Liver (tissue), 9 donors: ENCODE results near the gene CDC27. TPM values are rescaled to one million over a fixed set of nuclear protein-coding genes. Genes with fewer than 3 reads are reported as not detected.

Experiments used
- DNase-seq: peaks from one replicate; pipeline ENCODE4 v3.0.0-alpha.2; 2017; ENCODE audit warnings: low spot score
- H3K27ac ChIP-seq, 2 donors: one replicate each; pipeline ENCODE4 v1.7.0; 2013; ENCODE audit warnings: inconsistent platforms in 2 of 2, low read length in 2 of 2, control low read depth in 1 of 2, low read depth in 1 of 2, mild to moderate bottlenecking in 1 of 2
- H3K27me3 ChIP-seq, 4 donors: one replicate each; pipeline versions ENCODE4 v1.6.1 to v1.7.0; 2013; ENCODE audit warnings: low read length in 3 of 4, inconsistent platforms in 1 of 4, mild to moderate bottlenecking in 1 of 4, moderate library complexity in 1 of 4; ENCODE audit not compliant: control insufficient read depth in 4 of 4, insufficient read depth in 4 of 4
- H3K36me3 ChIP-seq, 4 donors: one replicate each; pipeline versions ENCODE4 v1.6.1 to v1.7.0; 2013; ENCODE audit warnings: low read length in 3 of 4, mild to moderate bottlenecking in 3 of 4, low read depth in 1 of 4, moderate library complexity in 1 of 4; ENCODE audit not compliant: control insufficient read depth in 4 of 4, insufficient read depth in 3 of 4
- H3K4me1 ChIP-seq, 4 donors: one replicate each; pipeline versions ENCODE4 v1.6.1 to v1.7.0; 2013; ENCODE audit warnings: low read length in 3 of 4, mild to moderate bottlenecking in 3 of 4, moderate library complexity in 1 of 4; ENCODE audit not compliant: control insufficient read depth in 4 of 4, insufficient read depth in 4 of 4
- H3K4me3 ChIP-seq, 3 donors: one replicate each; pipeline versions ENCODE4 v1.6.1 to v1.7.0; 2013; ENCODE audit warnings: low read length in 3 of 3, control low read depth in 1 of 3, low read depth in 1 of 3, mild to moderate bottlenecking in 1 of 3
- H3K9ac ChIP-seq, 2 donors: one replicate each; pipeline ENCODE4 v1.7.0; 2013; ENCODE audit warnings: low read length in 2 of 2, mild to moderate bottlenecking in 2 of 2, moderate library complexity in 2 of 2, control low read depth in 1 of 2, low read depth in 1 of 2
- H3K9me3 ChIP-seq, 4 donors: one replicate each; pipeline versions ENCODE4 v1.6.1 to v1.7.0; 2013; ENCODE audit warnings: low read length in 3 of 4; ENCODE audit not compliant: control insufficient read depth in 4 of 4
- ATF3 ChIP-seq: IDR thresholded peaks from 2 replicates; pipeline ENCODE4 v1.6.1; 2016; ENCODE audit warnings: antibody characterized with exemption
- CTCF ChIP-seq: fragments of 150-350 bp; IDR thresholded peaks from 2 replicates; pipeline ENCODE4 v1.5.1; 2017; ENCODE audit warnings: improper control_type of control experiment, low read depth, low read length; ENCODE audit not compliant: missing input control
- EGR1 ChIP-seq, 2 donors: IDR thresholded peaks; 2 replicates each; pipeline ENCODE4 v1.6.1; 2016 to 2018; ENCODE audit warnings: antibody characterized with exemption in 2 of 2, low read depth in 2 of 2
- FOXA1 ChIP-seq: IDR thresholded peaks from 2 replicates; pipeline ENCODE4 v1.6.1; 2016; ENCODE audit warnings: antibody characterized with exemption
- FOXA2 ChIP-seq: IDR thresholded peaks from 2 replicates; pipeline ENCODE4 v1.6.1; 2016; ENCODE audit warnings: antibody characterized with exemption
- GABPA ChIP-seq, 2 donors: IDR thresholded peaks in 1 of 2; conservative IDR thresholded peaks in 1 of 2; 2 replicates each; pipeline ENCODE4 v1.6.1; 2016; ENCODE audit warnings: antibody characterized with exemption in 2 of 2, mild to moderate bottlenecking in 1 of 2, moderate library complexity in 1 of 2
- HNF4A ChIP-seq, 2 donors: conservative IDR thresholded peaks; 2 replicates each; pipeline ENCODE4 v1.6.1; 2016; ENCODE audit warnings: antibody characterized with exemption in 2 of 2, mild to moderate bottlenecking in 2 of 2
- HNF4G ChIP-seq: IDR thresholded peaks from 2 replicates; pipeline ENCODE4 v1.6.1; 2016; ENCODE audit warnings: antibody characterized with exemption
- JUND ChIP-seq, 2 donors: IDR thresholded peaks; 2 replicates each; pipeline ENCODE4 v1.6.1; 2016; ENCODE audit warnings: antibody characterized with exemption in 2 of 2
- MAX ChIP-seq: IDR thresholded peaks from 2 replicates; pipeline ENCODE4 v1.6.1; 2016; ENCODE audit warnings: antibody characterized with exemption
- NR2F2 ChIP-seq: IDR thresholded peaks from 2 replicates; pipeline ENCODE4 v1.6.1; 2016; ENCODE audit warnings: antibody characterized with exemption
- RAD21 ChIP-seq, 2 donors: IDR thresholded peaks; 2 replicates each; pipeline ENCODE4 v1.6.1; 2016; ENCODE audit warnings: antibody characterized with exemption in 2 of 2, mild to moderate bottlenecking in 2 of 2
- REST ChIP-seq: IDR thresholded peaks from 2 replicates; pipeline ENCODE4 v1.6.1; 2016; ENCODE audit warnings: antibody characterized with exemption, mild to moderate bottlenecking
- RXRA ChIP-seq, 2 donors: IDR thresholded peaks; 2 replicates each; pipeline ENCODE4 v1.6.1; 2017 to 2018; ENCODE audit warnings: antibody characterized with exemption in 2 of 2, mild to moderate bottlenecking in 1 of 2
- SP1 ChIP-seq: IDR thresholded peaks from 2 replicates; pipeline ENCODE4 v1.6.1; 2018; ENCODE audit warnings: antibody characterized with exemption, mild to moderate bottlenecking
- TAF1 ChIP-seq: conservative IDR thresholded peaks from 2 replicates; pipeline ENCODE4 v1.6.1; 2016; ENCODE audit warnings: antibody characterized with exemption, mild to moderate bottlenecking
- YY1 ChIP-seq: IDR thresholded peaks from 2 replicates; pipeline ENCODE4 v1.6.1; 2016; ENCODE audit warnings: antibody characterized with exemption, mild to moderate bottlenecking
- ZBTB33 ChIP-seq: IDR thresholded peaks from 2 replicates; pipeline ENCODE4 v1.6.1; 2016; ENCODE audit warnings: antibody characterized with exemption
- WGBS: extraction: QIAGEN DNeasy Blood & Tissue Kit; methylation state at CpG from one replicate; pipeline ENCODE4 v1.1.7; 2013; 5-methylcytosine and 5-hydroxymethylcytosine counted together
- polyA plus RNA-seq, 2 donors: library from polyadenylated mRNA; stranded (reverse) in 1 of 2; unstranded in 1 of 2; fragments of 200-250 nt in 1 of 2; fragments of >200 nt in 1 of 2; fragmentation: Nextera tagmentation in 1 of 2; extraction: Ambion mirVana in 1 of 2; gene quantifications; one replicate each; pipeline versions ENCODE4 v1.2.1 to v1.2.3, GENCODE V29; 2013 to 2015
- total RNA-seq, 2 donors: library from RNA; depleted of rRNA; stranded (reverse); fragments of >200 nt; gene quantifications; one replicate each; pipeline ENCODE4 v1.2.3, GENCODE V29; 2014
- donor health status: healthy.
- donor health status: healthy.
- donor health status: healthy.
- donor health status: healthy.
- donor health status: healthy.

Gene CDC27
- total and polyA plus RNA-seq, 4 donors: 16.8 to 148 (median 27.1) TPM

- no peak for TF ChIP-seq FOXA1
- TF ChIP-seq ZBTB33: peak; percentile 25
- no peak for TF ChIP-seq ATF3
- Histone ChIP-seq H3K4me1 (peaks cover 0 to 19% (median 11%) of the 10 kb centered on the region in 4 donors), H3K4me3 (peak overlapping the region in 2 of 3 donors; percentile 40 to 78), H3K27me3 (no peaks in the 10 kb centered on the region), H3K9me3 (no peaks in the 10 kb centered on the region), H3K9ac (peak overlapping the region in 1 of 2 donors; percentile 5), H3K36me3 (no peaks in the 10 kb centered on the region), H3K27ac (peak overlapping the region; percentile 73 to 81)
- 34% methylated on average over 3 of the region's 3 CpGs for WGBS
- no peak for DNase-seq
Observed at GRCh38 chr17:47231334-47231733, 42.2 kb upstream of the CDC27 start.

GRCh38 chr17:47230864-47231263 lies 41.8 kb upstream of the CDC27 start:
- peak overlapping the region; percentile 38 to 78 (median 40) for H3K4me3 ChIP-seq
- no peaks in the 10 kb centered on the region for H3K9me3 ChIP-seq
- H3K4me1 ChIP-seq: peaks cover 0 to 19% (median 11%) of the 10 kb centered on the region in 4 donors
- H3K27me3 ChIP-seq: no peaks in the 10 kb centered on the region
- peak overlapping the region; percentile 73 to 81 for H3K27ac ChIP-seq
- 38% methylated on average over 10 of the region's 10 CpGs for WGBS
- DNase-seq: no peak
- peak overlapping the region; percentile 5 to 56 for H3K9ac ChIP-seq
- H3K36me3 ChIP-seq: no peaks in the 10 kb centered on the region
- TF ChIP-seq MAX: no peak
- no peak for TF ChIP-seq HNF4A (conservative IDR thresholded peaks at IDR 0.05)
- TF ChIP-seq HNF4G: no peak
- no peak for TF ChIP-seq EGR1 (IDR thresholded peaks at IDR 0.05; ENCODE audit: low read depth in 2 of 2)
- TF ChIP-seq RAD21 (IDR thresholded peaks at IDR 0.05): peak in 1 of 2 donors; percentile 43
- TF ChIP-seq ZBTB33: no peak
- no peak for TF ChIP-seq ATF3
- TF ChIP-seq CTCF: no peak
- no peak for TF ChIP-seq TAF1
- TF ChIP-seq FOXA2: no peak
- no peak for TF ChIP-seq JUND (IDR thresholded peaks at IDR 0.05)
- TF ChIP-seq RXRA (IDR thresholded peaks at IDR 0.05): peak in 1 of 2 donors; percentile 55
- TF ChIP-seq REST: no peak
- no peak for TF ChIP-seq FOXA1
- no peak for TF ChIP-seq NR2F2
- TF ChIP-seq YY1: peak; percentile 44
- no peak for TF ChIP-seq GABPA (IDR thresholded peaks at IDR 0.05 in 1 of 2, conservative IDR thresholded peaks at IDR 0.05 in 1 of 2)
- no peak for TF ChIP-seq SP1
